Fibroblast of lung (primary cell): ENCODE results near the gene SMPDL3B.

Source experiments
- EZH2 ChIP-seq: IDR thresholded peaks from 2 replicates; pipeline ENCODE4 v1.5.1; 2012; ENCODE audit warnings: low read length, control low read depth, mild to moderate bottlenecking; ENCODE audit errors: missing control alignments
- TF ChIP-seq, protein P1 (sequence below), 2 donors: IDR thresholded peaks in 1 of 2; conservative IDR thresholded peaks in 1 of 2; 1 replicate in 1 of 2; 2 replicates in 1 of 2; pipeline ENCODE4 v1.5.1; 2011 to 2012; ENCODE audit warnings: low read length in 2 of 2, control low read depth in 1 of 2, inconsistent platforms in 1 of 2, low read depth in 1 of 2, mild to moderate bottlenecking in 1 of 2

DNA sequence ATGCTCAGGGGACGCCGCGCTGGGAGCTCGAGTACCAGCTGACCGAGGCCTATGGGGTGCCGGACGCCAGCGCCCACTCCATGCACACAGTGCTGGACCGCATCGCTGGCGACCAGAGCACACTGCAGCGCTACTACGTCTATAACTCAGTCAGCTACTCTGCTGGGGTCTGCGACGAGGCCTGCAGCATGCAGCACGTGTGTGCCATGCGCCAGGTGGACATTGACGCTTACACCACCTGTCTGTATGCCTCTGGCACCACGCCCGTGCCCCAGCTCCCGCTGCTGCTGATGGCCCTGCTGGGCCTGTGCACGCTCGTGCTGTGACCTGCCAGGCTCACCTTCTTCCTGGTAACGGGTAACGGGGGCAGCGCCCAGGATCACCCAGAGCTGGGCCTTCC is 23.7 kb downstream of the SMPDL3B start:
- TF ChIP-seq, protein P1, sequence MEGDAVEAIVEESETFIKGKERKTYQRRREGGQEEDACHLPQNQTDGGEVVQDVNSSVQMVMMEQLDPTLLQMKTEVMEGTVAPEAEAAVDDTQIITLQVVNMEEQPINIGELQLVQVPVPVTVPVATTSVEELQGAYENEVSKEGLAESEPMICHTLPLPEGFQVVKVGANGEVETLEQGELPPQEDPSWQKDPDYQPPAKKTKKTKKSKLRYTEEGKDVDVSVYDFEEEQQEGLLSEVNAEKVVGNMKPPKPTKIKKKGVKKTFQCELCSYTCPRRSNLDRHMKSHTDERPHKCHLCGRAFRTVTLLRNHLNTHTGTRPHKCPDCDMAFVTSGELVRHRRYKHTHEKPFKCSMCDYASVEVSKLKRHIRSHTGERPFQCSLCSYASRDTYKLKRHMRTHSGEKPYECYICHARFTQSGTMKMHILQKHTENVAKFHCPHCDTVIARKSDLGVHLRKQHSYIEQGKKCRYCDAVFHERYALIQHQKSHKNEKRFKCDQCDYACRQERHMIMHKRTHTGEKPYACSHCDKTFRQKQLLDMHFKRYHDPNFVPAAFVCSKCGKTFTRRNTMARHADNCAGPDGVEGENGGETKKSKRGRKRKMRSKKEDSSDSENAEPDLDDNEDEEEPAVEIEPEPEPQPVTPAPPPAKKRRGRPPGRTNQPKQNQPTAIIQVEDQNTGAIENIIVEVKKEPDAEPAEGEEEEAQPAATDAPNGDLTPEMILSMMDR (conservative IDR thresholded peaks at IDR 0.05 in 1 of 2, IDR thresholded peaks at IDR 0.05 in 1 of 2; ENCODE audit: low read depth in 1 of 2, low read length in 2 of 2), result no peak
- no peak for TF ChIP-seq EZH2
